ENCODE data around the gene MYH6.

DNA sequence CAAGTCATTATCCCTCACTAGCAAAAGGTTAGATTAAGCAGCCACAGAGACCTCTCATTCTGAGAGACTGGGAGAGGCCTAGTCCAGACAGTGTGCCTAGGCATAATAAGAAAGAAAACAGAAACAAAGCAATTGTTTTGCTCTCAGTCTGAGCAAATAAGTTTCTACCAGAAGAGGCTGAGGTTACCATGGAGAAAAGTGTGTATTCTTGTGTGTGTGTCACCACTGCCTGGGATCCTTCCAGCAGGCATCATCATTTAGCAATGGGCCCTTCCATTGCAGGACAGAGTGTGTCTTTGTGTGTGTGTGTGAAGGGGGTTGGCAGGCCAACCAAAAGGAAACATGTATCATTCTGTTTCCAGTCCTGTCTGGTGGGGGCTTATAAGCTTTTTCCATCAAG is 46.8 kb downstream of the MYH6 start:
- TF ChIP-seq, protein P1, sequence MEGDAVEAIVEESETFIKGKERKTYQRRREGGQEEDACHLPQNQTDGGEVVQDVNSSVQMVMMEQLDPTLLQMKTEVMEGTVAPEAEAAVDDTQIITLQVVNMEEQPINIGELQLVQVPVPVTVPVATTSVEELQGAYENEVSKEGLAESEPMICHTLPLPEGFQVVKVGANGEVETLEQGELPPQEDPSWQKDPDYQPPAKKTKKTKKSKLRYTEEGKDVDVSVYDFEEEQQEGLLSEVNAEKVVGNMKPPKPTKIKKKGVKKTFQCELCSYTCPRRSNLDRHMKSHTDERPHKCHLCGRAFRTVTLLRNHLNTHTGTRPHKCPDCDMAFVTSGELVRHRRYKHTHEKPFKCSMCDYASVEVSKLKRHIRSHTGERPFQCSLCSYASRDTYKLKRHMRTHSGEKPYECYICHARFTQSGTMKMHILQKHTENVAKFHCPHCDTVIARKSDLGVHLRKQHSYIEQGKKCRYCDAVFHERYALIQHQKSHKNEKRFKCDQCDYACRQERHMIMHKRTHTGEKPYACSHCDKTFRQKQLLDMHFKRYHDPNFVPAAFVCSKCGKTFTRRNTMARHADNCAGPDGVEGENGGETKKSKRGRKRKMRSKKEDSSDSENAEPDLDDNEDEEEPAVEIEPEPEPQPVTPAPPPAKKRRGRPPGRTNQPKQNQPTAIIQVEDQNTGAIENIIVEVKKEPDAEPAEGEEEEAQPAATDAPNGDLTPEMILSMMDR (IDR thresholded peaks at IDR 0.05) = no peak
- TF ChIP-seq POLR2A (IDR thresholded peaks at IDR 0.05) = no peak
